Smooth muscle cell of the brain vasculature (primary cell): ENCODE data around the gene DDHD1.
"Not testable (repeated sequence)": the region's sequence is repeated elsewhere in the genome, so short reads cannot be mapped to it uniquely, and the experiment has no call there.

ENCODE experiments used
- DNase-seq: peaks from one replicate; pipeline ENCODE4 v3.0.0-alpha.2; 2012; ENCODE audit warnings: low read depth, low spot score

The DDHD1 gene

DNA sequence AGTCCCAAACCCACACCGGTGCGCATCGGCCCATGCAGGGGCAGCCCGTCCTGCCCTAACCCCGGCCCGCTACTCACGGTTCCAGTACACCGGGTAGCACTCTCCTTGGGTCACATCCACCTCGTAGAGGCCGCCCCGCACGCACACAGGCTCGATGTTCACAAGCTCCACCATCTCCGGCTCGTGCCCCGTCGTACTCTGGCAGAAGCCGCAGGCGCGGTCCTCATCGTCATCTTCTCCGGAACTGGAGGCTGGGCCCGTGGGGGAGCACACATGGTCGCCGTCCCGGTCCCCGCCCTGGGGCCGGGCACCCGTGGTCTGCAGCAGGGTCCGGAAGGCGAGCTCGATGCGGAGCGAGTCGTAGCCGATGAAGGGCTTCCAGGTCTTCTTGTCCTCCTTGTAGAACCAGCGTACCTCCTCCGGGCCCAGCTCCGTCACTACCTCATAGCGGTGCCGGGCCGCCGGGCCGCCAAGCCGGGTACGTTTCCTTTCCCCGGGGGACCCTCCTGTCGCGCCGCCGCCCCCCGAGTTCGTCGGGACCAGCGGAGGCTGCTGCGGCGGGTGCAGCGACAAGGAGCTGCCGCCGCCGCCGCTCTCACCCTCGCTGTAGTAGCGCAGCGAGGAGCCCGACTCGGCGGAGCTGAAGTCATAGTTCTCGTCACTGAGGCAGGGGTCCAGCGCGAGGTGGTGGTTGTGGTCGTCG is 788 bp downstream of the DDHD1 start:
- no peak for DNase-seq

DNA sequence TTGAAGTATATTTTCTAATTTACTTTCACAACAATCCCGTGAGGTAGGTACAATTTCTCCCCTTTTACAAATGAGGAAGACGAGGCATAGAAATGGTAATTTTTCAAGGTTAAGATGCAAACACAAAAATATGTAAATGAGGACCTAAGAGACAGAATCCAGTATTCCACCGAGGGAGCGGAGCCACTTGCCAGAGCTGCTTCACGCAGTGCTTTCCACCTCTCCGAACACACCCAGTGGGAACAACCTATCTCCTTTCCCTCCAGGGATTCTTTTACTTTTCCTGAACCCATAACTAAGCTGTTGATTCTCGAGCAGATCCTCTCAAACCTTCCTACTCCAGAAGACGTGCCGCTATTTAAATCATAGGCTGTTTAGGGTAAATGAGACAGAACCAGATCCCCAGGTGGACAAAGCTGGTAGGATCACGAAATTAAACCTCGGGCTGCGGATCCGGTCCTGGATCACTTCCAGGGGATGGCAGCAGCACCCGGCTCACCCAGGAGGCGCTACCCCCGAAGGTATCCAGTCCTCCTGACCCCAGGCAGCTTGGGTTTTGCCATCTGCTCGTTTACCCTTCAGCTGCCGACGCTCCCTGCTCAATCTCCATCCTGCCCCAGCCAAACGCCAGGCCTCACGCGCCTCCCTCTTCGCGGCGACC is 1.5 kb downstream of the DDHD1 start:
- DNase-seq: no peak

DNA sequence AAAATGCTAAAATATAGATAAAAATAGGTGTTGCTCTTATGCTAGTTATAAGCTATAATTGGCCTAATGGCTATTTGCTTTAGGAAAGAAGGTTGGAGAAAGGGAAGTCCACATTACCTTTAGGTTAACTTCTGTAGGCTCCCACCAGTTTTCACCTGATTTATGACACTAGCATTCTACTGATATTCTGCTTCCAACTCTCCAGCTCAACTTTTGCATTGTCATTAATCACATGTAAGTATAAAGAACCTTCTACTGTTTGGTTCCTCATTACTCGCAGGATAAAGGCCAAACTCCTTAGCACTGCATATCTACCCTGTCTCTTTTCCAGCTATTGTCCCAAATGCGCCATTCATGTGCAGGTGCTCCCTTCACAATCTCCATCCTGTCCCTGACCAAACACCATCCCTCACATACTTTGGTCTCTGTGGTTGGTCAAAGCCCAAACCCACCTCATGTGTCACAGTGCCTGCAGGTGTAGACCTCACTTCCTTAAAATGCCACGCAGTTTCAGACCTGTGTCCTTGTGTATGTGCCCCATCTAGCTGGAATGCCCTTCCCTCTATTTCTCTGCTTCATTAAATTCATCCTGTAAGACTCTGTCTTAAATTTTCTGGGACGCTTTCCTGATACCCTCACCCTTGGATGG is 3.3 kb downstream of the DDHD1 start:
- DNase-seq: no peak

DNA sequence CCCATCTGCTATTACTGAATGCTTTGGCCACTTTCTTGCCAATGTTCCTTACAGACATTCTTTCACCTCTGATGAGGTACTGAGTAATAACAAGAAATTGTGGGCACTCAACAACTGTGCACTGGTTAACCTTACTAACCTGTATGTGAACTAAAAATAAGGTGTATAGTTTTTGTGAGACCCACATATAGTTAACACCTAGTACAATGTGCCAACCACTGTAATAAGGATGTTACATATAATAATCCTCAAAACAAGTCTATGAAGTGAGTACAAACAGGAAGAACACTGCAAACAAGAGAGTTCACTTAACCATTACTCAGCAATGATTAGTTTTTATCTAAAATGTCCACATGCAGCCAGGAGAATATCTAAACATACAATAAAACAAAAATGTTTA is 4.5 kb downstream of the DDHD1 start:
- no peak for DNase-seq

DNA sequence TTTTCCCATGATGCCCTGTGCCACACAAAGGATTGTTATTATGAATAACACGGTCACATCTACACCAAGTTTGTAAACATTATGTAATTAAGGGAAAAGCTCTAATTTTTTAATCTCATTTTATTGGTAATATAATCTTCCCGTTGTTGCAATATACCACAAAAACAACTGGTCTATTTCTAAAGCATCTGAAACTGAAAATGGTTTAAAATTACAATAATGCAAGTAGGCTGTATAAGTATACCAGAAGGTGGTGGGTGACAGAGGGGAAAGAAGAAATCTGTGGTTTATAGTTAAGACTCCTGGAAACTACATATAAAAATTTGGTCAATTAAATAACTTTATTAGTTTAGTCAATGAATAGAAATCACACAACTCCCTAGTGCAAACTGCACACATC is 5.2 kb downstream of the DDHD1 start:
- DNase-seq: no peak

DNA sequence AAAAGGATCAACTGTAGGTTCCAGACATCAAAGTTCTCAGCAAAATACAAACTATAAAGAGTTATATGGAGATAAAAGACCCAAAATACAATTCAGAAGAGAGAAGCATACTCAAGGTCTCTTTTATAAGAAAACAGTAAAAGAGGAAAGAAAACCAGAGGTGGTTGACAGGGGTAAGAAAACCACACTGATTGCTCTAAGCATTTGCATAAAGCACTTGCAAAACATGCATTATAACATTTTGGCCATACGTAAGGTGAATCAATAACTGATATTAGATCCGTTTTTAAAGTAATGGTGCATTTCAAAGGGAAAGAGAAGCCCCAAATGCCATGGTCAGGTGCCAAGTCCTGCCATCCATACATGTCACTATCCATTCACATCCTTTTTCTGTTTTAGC is 5.9 kb downstream of the DDHD1 start:
- DNase-seq: no peak

DNA sequence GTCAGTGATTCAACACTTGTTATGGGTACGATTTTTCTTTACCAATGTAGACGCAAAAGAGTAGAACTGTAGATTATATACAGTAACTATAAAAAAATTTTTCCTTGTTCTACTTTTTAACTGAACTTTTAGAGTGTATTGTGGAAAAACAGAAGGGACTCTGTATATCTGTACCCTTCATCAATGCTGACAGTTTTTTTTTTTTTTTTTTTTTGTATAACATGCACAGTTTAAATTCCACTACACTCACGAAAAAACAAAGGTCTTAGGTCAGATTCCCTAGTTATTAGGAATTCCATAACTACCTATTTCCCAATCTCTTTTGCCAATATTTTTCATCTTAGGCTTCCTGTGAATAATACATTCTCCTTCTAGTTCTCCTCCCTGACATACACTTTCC is 6.4 kb downstream of the DDHD1 start:
- DNase-seq: no peak

DNA sequence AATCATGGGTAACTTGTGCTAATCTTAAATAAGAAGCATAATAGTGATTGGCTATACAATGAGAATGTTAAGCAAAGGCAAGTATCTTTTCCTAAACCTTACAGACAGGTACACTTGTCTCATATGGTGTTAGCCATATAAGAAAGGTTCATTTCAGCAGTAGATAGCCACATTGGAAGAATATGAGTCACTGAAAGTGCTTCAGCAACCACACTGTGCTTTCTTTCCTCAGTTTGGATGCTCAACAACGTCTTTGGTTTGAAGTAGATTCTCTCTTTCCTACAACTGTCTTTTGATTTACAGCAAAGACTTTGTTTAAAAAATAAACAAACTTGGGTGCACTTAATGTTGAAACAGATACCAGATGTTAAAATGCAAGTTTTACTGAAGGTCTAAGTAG is 8.9 kb downstream of the DDHD1 start:
- DNase-seq: no peak

DNA sequence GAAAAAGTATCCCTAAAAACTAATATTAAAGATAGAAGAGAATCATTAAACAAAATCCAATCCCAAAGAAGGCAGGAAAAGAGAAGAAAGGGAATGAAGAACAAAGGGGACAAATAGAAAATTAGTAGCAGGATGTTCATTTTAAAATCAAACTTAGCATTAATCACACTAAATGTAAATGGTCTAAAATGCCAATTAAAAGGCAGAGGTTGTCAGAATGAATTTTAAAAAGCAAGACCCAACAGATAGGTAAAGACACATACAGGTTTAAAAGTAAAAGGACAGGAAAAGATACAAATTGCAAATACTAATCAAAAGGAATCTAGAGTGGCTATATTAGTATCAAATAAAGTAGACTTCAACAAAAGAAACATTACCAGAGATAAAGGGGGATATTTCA is 12.5 kb downstream of the DDHD1 start:
- no peak for DNase-seq

DNA sequence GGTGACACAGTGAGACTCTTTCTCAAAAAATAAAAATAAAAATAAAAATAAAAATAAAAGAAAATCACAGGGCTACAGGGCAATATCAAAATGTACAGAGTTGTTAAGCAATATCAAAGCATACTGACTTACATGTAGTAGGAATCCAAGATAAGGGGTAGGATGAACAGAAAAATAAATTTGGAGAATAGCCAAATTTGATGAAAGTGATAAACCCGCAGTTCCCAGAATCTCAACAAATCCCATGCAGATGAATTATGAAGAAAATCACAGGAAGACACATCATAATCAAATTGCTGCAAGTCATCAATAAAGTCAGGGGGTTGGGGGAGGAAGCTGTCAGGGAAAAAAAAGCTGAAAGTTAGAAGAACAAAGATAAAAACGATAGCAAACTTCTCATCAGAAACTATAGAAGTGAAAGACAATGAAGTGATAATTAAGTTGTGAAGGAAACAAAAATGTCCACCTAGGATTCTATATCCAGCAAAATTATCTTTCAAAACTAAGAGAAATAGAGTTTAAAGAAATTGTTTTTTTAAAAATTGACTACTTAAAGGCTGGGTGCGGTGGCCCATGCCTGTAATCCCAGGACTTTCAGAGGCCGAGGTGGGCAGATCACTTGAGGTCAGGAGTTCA is 15.4 kb downstream of the DDHD1 start:
- DNase-seq: no peak

DNA sequence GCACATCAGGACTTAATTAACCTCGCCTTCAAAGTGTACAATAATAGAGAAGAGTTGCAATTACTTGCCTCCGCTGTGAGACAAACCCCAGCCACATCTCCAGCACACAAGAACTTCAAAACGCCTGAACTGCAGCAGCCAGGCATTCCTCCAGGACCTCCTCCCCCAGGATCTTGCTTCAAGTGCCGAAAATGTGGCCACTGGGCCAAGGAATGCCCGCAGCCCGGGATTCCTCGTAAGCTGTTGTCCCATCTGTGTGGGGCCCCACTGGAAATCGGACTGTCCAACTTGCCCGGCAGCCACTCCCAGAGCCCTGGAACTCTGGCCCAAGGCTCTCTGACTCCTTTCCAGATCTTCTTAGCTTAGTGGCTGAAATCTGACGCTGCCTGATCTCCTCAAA is 22.6 kb downstream of the DDHD1 start:
- not testable (repeated sequence) for DNase-seq

DNA sequence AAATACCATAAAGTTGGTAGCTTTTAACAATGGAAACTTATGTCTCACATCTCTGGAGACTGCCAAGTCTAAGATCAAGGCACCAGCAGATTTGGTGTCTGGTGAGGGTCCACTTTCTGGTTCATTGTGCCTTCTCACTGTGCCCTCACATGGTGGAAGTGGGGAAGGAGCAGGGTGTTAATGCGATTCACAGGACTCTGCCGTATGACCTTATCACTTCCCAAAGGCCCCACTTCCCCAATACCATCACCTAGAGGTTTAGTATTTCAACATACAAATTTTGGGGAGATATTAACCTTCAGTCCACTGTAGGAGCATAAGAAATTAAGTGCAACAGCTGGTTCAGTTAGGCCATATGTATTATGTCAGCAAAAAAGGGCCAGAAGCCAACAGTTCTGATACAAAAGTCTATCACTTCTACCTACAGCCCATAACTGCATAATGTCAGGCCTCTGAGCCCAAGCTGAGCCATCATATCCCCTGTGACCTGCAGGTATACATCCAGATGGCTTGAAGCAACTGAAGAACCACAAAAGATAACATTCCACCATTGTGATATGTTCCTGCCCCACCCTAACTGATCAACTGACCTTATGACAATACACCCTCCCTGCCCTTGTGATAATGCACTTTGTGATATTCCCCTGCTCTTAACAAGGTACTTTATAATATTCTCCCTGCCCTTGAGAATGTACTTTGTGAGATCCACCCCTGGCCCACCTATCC is 24.7 kb downstream of the DDHD1 start:
- no peak for DNase-seq

DNA sequence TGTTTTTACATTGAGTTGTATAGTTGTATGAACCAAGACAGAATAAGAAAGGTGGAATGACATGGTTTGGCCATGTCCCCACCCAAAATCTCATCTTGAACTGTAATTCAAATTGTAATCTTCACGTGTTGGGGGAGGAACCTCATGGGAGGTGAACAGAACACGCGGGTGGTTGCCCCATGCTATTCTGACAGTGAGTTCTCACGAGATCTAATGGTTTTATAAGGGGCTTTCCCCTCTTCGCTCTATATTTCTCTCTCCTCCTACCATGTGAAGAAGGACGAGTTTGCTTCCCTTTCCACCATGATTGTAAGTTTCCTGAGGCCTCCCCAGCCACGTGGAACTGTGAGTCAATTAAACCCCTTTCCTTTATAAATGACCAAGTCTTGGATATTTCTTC is 25.3 kb downstream of the DDHD1 start:
- no peak for DNase-seq

DNA sequence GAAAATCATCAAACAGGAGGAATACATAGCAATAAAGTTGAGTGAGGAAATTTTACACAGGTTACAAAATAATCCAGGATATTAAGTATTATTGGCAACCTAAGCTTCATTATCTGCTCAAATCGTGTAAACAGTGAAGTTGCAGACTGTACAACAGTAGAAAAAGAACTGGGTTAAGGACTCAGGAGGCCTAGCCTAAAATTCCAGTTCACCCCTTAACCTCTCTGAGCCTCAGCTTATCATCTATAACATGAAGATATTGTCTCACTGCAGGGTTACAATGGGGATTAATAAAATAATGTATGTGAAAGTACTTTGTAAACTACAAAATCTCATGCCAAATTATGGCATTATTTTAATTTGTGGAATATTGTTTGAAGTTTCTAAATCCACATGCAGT is 26.0 kb downstream of the DDHD1 start:
- no peak for DNase-seq

DNA sequence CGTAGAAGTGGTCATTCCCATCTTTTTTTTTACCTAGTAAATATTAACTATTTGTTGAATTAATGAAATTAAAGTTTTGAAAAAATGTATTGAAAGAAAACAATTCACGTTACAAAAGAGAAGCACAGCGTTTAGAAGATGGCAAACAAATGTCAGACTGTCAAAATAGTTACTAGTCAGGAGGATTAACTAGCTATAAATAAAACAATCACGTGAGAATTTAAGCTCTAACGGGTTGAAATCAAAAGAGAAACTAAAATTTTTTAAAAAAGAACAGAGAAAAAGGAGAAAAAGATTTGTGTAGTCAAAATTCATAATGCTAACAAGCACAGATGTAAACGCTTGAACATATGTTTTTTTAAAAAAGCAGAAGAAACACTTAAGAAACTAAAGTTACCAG is 26.4 kb downstream of the DDHD1 start:
- DNase-seq: no peak

DNA sequence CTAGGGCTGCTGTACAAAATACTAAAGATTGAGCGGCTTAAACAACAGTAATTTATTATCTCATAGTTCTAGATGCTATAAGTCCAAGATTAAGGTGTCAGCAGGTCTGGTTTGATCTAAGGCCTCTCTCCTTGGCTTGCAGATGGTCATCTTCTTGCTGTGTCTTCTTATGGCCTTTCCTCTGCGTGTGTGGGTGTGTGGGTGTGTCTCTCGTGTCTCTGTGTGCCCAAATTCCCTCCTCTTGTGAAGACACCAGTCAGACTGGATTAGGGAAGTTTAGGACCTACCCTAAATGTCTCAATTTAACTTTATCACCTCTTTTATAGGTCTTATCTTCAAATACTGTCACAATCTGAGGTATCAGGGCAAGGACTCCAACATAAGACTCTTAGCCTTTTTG is 28.3 kb downstream of the DDHD1 start:
- DNase-seq: no peak

DNA sequence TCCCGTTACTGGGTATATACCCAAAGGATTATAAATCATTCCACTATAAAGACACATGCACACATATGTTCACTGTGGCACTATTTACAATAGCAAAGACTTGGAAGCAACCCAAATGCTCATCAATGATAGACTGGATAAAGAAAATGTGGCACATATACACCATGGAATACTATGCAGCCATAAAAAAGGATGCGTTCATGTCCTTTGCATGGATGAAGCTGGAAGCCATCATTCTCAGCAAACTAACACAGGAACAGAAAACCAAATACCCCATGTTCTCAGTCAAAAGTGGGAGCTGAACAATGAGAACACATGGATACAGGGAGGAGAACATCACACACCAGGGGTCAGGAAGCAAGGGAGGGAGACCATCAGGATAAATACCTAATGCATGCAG is 31.7 kb downstream of the DDHD1 start:
- not testable (repeated sequence) for DNase-seq

DNA sequence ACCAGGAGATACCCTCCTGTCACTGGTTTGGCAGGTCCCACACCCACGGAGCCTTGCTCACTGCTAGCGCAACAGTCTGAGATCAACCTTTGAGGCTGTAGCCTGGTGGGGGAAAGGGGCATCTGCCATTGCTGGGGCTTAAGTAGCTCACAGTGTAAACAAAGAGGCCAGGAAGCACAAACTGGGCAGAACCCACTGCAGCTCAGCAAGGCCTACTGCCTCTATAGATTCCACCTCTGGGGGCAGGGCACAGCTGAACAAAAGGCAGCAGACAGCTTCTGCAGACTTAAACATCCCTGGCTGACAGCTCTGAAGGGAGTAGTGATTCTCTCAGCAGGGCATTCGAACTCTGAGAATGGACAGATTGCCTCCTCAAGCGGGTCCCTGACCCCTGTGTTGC is 35.6 kb downstream of the DDHD1 start:
- not testable (repeated sequence) for DNase-seq

DNA sequence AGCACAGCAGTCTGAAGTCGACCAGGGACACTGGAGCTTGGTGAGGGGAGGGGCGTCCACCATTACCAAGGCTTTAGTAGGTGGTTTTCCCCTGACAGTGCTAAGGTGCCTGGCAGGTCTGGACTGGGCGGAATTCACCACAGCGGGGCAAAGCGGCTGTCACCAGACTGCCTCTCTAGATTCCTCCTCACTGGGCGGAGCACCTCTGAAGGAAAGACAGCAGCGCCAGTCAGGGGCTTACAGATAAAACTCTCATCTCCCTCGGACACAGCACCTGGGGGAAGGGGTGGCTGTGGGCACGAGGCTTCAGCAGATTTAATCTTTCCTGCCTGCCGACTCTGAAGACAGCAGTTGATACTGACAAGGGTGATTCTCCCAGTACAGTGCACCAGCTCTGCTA is 39.1 kb downstream of the DDHD1 start:
- no peak for DNase-seq

DNA sequence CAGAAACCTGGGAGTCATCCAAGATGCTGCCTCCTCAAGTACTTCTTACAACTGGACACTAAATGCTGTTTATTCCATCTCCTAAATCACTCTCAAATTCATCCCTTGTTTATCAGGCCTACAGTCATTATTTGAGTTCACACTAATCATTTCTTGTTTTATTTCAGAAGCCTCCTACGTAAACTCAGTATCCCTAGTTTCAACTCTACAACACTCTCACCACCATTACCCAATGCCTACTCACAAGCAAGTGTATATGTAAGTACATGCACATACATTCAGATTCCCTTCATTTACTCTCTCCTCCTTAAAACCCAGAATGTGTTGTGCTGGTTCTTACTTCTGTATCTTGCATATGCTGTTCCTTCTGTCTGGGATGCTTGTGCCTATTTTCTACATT is 43.0 kb downstream of the DDHD1 start:
- DNase-seq: no peak

DNA sequence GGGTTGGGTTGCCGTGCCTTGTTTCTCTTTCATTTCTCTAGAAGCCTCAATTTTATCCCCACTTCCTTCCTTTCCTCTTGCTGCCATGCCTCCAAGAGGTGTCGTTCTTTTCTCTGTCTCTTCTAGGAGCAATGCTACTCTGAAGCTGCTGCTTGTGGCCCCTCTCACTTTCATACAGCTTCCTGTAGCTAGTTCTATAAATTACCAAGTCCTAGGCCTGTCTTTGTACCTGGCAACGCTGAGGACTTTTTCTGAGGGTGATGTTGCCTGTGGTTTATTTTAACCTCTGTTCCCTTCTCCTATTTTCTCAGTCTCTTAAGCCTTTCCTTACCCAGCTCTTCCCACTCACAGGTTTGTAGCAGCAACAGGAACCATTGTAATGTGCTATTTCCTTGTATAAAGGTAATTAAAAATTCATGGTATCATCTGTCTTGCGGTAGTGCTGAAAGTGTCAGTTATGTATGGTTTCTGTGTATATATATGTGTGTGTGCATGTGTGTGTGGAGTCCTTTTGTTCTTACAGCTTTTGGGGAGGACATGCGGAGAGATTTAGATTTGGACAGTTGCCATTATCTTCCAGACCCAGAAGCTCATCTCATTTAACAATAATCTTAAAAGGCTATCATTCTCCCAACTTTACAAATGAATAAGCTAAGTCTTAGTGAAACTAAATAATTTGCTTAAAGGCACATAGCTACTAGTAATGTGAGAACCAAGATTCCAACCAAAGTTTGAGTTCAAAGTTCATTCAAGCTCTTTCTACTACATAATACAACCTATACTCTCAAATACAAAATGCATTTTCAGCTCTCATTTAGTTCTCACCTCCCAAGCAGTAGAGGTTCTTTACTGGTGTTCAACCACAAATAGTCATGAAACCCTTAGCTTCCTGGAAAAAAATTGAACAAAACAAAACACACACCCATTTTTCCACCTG is 43.8 kb downstream of the DDHD1 start:
- DNase-seq: no peak
